ENCODE measurements around the gene PET117.

The PET117 gene

DNA sequence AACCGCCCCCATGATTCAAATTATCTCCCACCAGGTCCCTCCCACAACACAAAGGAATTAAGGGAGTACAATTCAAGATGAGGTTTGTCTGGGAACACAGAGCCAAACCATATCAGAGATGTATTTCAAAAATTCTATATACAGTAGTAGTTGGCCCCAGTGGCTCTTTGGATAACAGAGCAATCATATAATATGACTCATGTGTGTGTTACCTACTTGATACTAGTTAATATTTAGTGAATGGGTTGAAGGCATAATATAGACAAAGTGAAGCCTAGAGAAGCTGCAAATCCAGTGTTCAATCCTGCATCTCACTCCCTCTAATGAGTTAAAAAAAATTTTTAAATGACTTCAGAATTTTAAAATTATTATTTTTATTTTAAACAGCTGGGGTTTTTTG, 43.2 kb downstream of the PET117 start:
- TF ChIP-seq TAF1 (IDR thresholded peaks at IDR 0.05; ENCODE audit: borderline replicate concordance, insufficient read depth, low read length) (no peak), POLR2AphosphoS5 (IDR thresholded peaks at IDR 0.05; ENCODE audit: low read depth, low read length) (no peak), SIN3A (IDR thresholded peaks at IDR 0.05; ENCODE audit: borderline replicate concordance, insufficient read depth, low read length) (no peak), FOXP2 (optimal IDR thresholded peaks at IDR 0.05; ENCODE audit: borderline replicate concordance, extremely low read depth, extremely low read length, insufficient read depth) (no peak)
- TF ChIP-seq, protein P1, sequence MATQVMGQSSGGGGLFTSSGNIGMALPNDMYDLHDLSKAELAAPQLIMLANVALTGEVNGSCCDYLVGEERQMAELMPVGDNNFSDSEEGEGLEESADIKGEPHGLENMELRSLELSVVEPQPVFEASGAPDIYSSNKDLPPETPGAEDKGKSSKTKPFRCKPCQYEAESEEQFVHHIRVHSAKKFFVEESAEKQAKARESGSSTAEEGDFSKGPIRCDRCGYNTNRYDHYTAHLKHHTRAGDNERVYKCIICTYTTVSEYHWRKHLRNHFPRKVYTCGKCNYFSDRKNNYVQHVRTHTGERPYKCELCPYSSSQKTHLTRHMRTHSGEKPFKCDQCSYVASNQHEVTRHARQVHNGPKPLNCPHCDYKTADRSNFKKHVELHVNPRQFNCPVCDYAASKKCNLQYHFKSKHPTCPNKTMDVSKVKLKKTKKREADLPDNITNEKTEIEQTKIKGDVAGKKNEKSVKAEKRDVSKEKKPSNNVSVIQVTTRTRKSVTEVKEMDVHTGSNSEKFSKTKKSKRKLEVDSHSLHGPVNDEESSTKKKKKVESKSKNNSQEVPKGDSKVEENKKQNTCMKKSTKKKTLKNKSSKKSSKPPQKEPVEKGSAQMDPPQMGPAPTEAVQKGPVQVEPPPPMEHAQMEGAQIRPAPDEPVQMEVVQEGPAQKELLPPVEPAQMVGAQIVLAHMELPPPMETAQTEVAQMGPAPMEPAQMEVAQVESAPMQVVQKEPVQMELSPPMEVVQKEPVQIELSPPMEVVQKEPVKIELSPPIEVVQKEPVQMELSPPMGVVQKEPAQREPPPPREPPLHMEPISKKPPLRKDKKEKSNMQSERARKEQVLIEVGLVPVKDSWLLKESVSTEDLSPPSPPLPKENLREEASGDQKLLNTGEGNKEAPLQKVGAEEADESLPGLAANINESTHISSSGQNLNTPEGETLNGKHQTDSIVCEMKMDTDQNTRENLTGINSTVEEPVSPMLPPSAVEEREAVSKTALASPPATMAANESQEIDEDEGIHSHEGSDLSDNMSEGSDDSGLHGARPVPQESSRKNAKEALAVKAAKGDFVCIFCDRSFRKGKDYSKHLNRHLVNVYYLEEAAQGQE (IDR thresholded peaks at IDR 0.05; ENCODE audit: insufficient read depth in 1 of 2, low read depth in 2 of 2, low read length in 2 of 2): no peak

DNA sequence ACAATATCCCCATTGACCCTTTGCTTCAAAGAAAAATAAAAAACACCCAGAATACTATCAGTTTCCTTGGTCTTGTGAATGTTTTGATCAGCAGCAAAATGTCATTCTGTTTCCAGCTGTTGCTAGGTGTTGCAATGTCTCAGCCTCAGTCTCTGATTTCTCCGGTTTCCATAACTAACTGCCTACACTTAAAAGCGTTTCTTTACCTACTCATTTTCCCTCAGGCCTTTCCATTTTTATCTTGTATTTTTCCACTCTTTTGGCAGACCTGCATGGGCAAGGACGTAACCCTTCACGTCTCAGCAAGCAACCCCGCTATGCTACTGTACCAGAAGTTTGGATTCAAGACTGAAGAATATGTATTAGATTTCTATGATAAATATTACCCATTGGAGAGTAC, 49.4 kb downstream of the PET117 start:
- TF ChIP-seq FOXP2 (optimal IDR thresholded peaks at IDR 0.05; ENCODE audit: borderline replicate concordance, extremely low read depth, extremely low read length, insufficient read depth) (no peak), TAF1 (IDR thresholded peaks at IDR 0.05; ENCODE audit: borderline replicate concordance, insufficient read depth, low read length) (no peak), SIN3A (IDR thresholded peaks at IDR 0.05; ENCODE audit: borderline replicate concordance, insufficient read depth, low read length) (no peak)
- TF ChIP-seq, protein P1 (IDR thresholded peaks at IDR 0.05; ENCODE audit: insufficient read depth in 1 of 2, low read depth in 2 of 2, low read length in 2 of 2): no peak

DNA sequence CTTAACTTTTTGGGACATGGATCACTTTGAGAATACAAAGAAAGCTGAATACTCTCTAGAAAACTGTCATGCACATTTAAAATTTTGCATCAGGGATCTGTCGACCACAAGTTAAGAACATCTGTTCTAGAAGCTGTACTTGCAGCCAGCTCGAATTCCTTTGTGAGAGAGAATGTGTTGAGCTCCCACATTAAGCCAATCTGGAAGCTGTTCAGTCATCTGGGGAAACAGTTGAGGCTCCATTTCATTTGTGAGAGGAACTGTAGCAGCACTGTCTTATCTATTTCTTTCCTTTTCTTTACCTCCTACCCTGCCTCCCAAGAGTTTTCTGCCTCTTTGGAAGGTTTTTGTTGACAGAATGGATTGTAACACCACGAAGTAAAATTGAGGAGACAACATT, 50.8 kb downstream of the PET117 start:
- TF ChIP-seq POLR2AphosphoS5 (IDR thresholded peaks at IDR 0.05; ENCODE audit: low read depth, low read length) (no peak), TAF1 (IDR thresholded peaks at IDR 0.05; ENCODE audit: borderline replicate concordance, insufficient read depth, low read length) (no peak), SIN3A (IDR thresholded peaks at IDR 0.05; ENCODE audit: borderline replicate concordance, insufficient read depth, low read length) (no peak), FOXP2 (optimal IDR thresholded peaks at IDR 0.05; ENCODE audit: borderline replicate concordance, extremely low read depth, extremely low read length, insufficient read depth) (no peak)
- TF ChIP-seq, protein P1 (IDR thresholded peaks at IDR 0.05; ENCODE audit: insufficient read depth in 1 of 2, low read depth in 2 of 2, low read length in 2 of 2): no peak

DNA sequence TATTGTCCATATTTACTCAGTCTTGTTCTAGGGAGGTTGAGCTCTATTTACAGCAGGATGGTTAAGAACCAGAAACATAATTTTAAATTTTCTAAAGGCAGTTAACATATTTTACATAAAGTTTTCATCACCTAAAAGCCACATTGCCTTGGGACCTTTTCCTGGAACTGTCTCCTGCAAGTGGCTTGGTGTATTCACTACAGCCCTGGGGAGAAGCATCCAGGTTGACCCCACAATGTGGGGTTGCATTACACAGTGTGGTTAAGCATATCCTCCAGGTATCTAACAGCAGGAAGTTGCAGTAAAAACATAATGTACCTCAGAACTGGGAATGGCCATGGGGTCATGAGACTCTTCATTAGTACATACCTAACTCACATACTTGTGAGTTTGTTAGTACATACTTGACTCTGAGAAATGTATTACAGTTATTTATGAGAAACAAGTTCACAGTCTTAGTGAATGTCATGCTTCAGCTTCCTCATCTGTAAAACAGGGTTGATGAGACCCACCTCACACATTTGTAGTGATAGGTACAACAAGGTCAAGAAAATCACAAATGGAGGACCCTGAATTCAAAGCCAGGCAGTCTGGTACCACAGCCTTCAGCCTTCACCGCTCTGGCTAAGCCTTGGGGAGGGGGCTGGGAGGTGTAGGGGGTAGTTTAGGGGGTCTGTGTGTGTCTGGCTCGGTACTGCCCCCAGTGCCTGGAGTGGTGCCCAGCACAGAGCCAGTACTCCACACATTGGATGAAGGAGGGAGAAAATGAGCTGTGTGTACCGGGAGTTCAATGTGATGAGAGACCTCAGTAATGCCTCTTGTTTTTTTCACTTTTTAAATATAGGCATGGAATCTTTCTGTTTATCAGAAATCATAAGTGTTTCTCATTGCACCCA, 52.9 kb downstream of the PET117 start:
- no peak for TF ChIP-seq POLR2AphosphoS5 (IDR thresholded peaks at IDR 0.05; ENCODE audit: low read depth, low read length)

DNA sequence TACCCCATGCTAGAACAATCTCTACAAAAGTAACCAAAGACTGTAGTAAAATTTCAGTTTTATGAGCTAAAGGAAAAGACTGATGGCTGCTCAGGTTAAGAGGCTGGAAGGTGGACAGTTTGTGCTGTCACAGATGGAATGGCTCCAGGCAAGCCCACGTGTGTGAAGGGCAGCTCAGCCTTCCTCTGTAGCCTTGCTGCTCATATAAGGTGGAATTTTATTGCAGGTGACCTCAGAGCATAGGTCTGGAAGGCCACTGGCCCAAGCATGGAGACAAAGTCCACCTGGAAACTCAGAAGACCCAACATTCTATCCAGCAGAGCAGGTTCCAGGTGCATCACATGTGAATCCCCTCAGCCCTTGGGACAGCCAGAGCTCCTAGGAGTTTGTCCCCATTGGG, 53.6 kb downstream of the PET117 start:
- TF ChIP-seq SIN3A (IDR thresholded peaks at IDR 0.05; ENCODE audit: borderline replicate concordance, insufficient read depth, low read length) (no peak), FOXP2 (optimal IDR thresholded peaks at IDR 0.05; ENCODE audit: borderline replicate concordance, extremely low read depth, extremely low read length, insufficient read depth) (no peak), TAF1 (IDR thresholded peaks at IDR 0.05; ENCODE audit: borderline replicate concordance, insufficient read depth, low read length) (no peak)
- TF ChIP-seq, protein P1 (IDR thresholded peaks at IDR 0.05; ENCODE audit: insufficient read depth in 1 of 2, low read depth in 2 of 2, low read length in 2 of 2): no peak
